ENCODE results near the gene UNC93B1. TPM values are rescaled to one million over a fixed set of nuclear protein-coding genes. Genes with fewer than 3 reads are reported as not detected.

Gene UNC93B1
- total RNA-seq, 1 experiment from 2014 or later = 1.4 TPM

GRCh38 chr11:68052137-68052873, 48.4 kb upstream of the UNC93B1 start:
- POLR2A ChIA-PET (ENCODE audit: low non-redundant PET) = interaction anchor here (0.6 kb wide), 1 partner anchor 17 kb away, joined by 3 read pairs; no protein-coding TSS in a partner anchor
- DNase-seq (ENCODE audit: low spot score) = no peak
- H3K36me3 ChIP-seq (ENCODE audit: insufficient read depth, low read length, poor library complexity, severe bottlenecking) = no peaks in the 10 kb centered on the region
- no peaks in the 10 kb centered on the region for H3K4me1 ChIP-seq (ENCODE audit: insufficient read depth, low read length, poor library complexity, severe bottlenecking)
- H3K9me3 ChIP-seq (ENCODE audit: low read depth, low read length, poor library complexity, severe bottlenecking) = no peaks in the 10 kb centered on the region
- TF ChIP-seq EZH2 (IDR thresholded peaks at IDR 0.05; ENCODE audit: borderline replicate concordance, low read depth, low read length, poor library complexity, severe bottlenecking) (no peak), CTCF (conservative IDR thresholded peaks at IDR 0.05; ENCODE audit: low read depth, low read length) (no peak)
- intact Hi-C loops (cut with micrococcal nuclease; ENCODE audit: unreplicated experiment) = no loop called here
- no peak overlapping the region for H3K4me3 ChIP-seq (ENCODE audit: low read depth, low read length, poor library complexity, severe bottlenecking)
- no peak overlapping the region for H3K27ac ChIP-seq (ENCODE audit: low read depth, low read length, poor library complexity, severe bottlenecking)
- BruUV-seq (replicated peaks) = no TSS peak
- CTCF ChIA-PET = no interaction called here
- H3K27me3 ChIP-seq (replicated peaks; ENCODE audit: insufficient read depth, low read depth, low read length, poor library complexity) = no peaks in the 10 kb centered on the region

GRCh38 chr11:68051191-68052136, 47.6 kb upstream of the UNC93B1 start:
- intact Hi-C loops (cut with micrococcal nuclease; ENCODE audit: unreplicated experiment) = no loop called here
- Histone ChIP-seq H3K4me1 (ENCODE audit: insufficient read depth, low read length, poor library complexity, severe bottlenecking) (no peaks in the 10 kb centered on the region), H3K4me3 (ENCODE audit: low read depth, low read length, poor library complexity, severe bottlenecking) (no peak overlapping the region), H3K27me3 (replicated peaks; ENCODE audit: insufficient read depth, low read depth, low read length, poor library complexity) (no peaks in the 10 kb centered on the region), H3K36me3 (ENCODE audit: insufficient read depth, low read length, poor library complexity, severe bottlenecking) (no peaks in the 10 kb centered on the region), H3K9me3 (ENCODE audit: low read depth, low read length, poor library complexity, severe bottlenecking) (no peaks in the 10 kb centered on the region), H3K27ac (ENCODE audit: low read depth, low read length, poor library complexity, severe bottlenecking) (no peak overlapping the region)
- BruUV-seq (replicated peaks) = no TSS peak
- ChIA-PET CTCF (no interaction called here), POLR2A (ENCODE audit: low non-redundant PET) (no interaction called here)
- TF ChIP-seq CTCF (conservative IDR thresholded peaks at IDR 0.05; ENCODE audit: low read depth, low read length) = no peak
- TF ChIP-seq EZH2 (IDR thresholded peaks at IDR 0.05; ENCODE audit: borderline replicate concordance, low read depth, low read length, poor library complexity, severe bottlenecking) = no peak
- no peak for DNase-seq (ENCODE audit: low spot score)

GRCh38 chr11:68050371-68050841, 46.5 kb upstream of the UNC93B1 start:
- CTCF ChIA-PET = no interaction called here

More at GRCh38 chr11:68050371-68050841, 46.5 kb upstream of the UNC93B1 start:
- H3K9me3 ChIP-seq (ENCODE audit: low read depth, low read length, poor library complexity, severe bottlenecking) = no peaks in the 10 kb centered on the region
- TF ChIP-seq EZH2 (IDR thresholded peaks at IDR 0.05; ENCODE audit: borderline replicate concordance, low read depth, low read length, poor library complexity, severe bottlenecking) (no peak), CTCF (conservative IDR thresholded peaks at IDR 0.05; ENCODE audit: low read depth, low read length) (no peak)
- no peak for DNase-seq (ENCODE audit: low spot score)
- POLR2A ChIA-PET (ENCODE audit: low non-redundant PET) = no interaction called here
- no TSS peak for BruUV-seq (replicated peaks)
- H3K4me3 ChIP-seq (ENCODE audit: low read depth, low read length, poor library complexity, severe bottlenecking) = no peak overlapping the region
- H3K27ac ChIP-seq (ENCODE audit: low read depth, low read length, poor library complexity, severe bottlenecking) = no peak overlapping the region
- H3K36me3 ChIP-seq (ENCODE audit: insufficient read depth, low read length, poor library complexity, severe bottlenecking) = no peaks in the 10 kb centered on the region
- intact Hi-C loops (cut with micrococcal nuclease; ENCODE audit: unreplicated experiment) = no loop called here
- no peaks in the 10 kb centered on the region for H3K27me3 ChIP-seq (replicated peaks; ENCODE audit: insufficient read depth, low read depth, low read length, poor library complexity)
- no peaks in the 10 kb centered on the region for H3K4me1 ChIP-seq (ENCODE audit: insufficient read depth, low read length, poor library complexity, severe bottlenecking)
